HepG2 (cell line): Measurements from ENCODE around the gene SALL4. TPM values are rescaled to one million over a fixed set of nuclear protein-coding genes. Genes with fewer than 3 reads are reported as not detected.
A peak's percentile ranks its signal among the peaks of the same experiment; 100 is the strongest.

Experiments used
- ASH2L ChIP-seq: fragments of 300-600, 200-600 bp; sonication (generic); IDR thresholded peaks from 2 replicates; pipeline ENCODE4 v1.7.0; 2017; ENCODE audit warnings: low read depth, mild to moderate bottlenecking, moderate library complexity, mixed read lengths, low read length; ENCODE audit not compliant: insufficient read length
- HNF1B ChIP-seq: sonication (generic); formaldehyde crosslinking; IDR thresholded peaks from 2 replicates; pipeline ENCODE4 v1.5.1; 2020; ENCODE audit warnings: mild to moderate bottlenecking, moderate library complexity, missing genetic modification reagents
- HNRNPLL ChIP-seq: fragments of 200-400 bp; formaldehyde crosslinking; IDR thresholded peaks from 2 replicates; pipeline ENCODE4 v1.6.1; 2017; ENCODE audit warnings: mild to moderate bottlenecking, low read depth, low read length; ENCODE audit not compliant: poor library complexity, severe bottlenecking
- KDM6A ChIP-seq: IDR thresholded peaks from 2 replicates; pipeline ENCODE4 v1.6.1; 2016; ENCODE audit warnings: low read depth
- KMT2A ChIP-seq: sonication (generic); formaldehyde crosslinking; IDR thresholded peaks from 2 replicates; pipeline ENCODE4 v1.4.0; 2020; ENCODE audit warnings: missing genetic modification reagents
- MBNL3 ChIP-seq: fragments of 250-450 bp; sonication (Bioruptor Pico); conservative IDR thresholded peaks from 2 replicates; pipeline ENCODE4 v1.8.0; 2022; ENCODE audit warnings: mild to moderate bottlenecking, inconsistent platforms
- PRDM10 ChIP-seq: sonication (generic); formaldehyde crosslinking; IDR thresholded peaks from 2 replicates; pipeline ENCODE4 v1.4.0; 2020; ENCODE audit warnings: low read depth, missing genetic modification reagents
- RXRA ChIP-seq: sonication (generic); formaldehyde crosslinking; IDR thresholded peaks from 2 replicates; pipeline ENCODE4 v1.5.1; 2020; ENCODE audit warnings: missing genetic modification reagents
- SNAPC5 ChIP-seq: sonication (generic); formaldehyde crosslinking; IDR thresholded peaks from 2 replicates; pipeline ENCODE4 v1.8.1; 2023; ENCODE audit warnings: mild to moderate bottlenecking, missing genetic modification reagents, borderline replicate concordance
- THAP9 ChIP-seq: sonication (generic); formaldehyde crosslinking; IDR thresholded peaks from 2 replicates; pipeline ENCODE4; 2020; ENCODE audit warnings: missing genetic modification reagents, mild to moderate bottlenecking, borderline replicate concordance
- ZBTB26 ChIP-seq: IDR thresholded peaks from 2 replicates; pipeline ENCODE4 v1.6.1; 2016; ENCODE audit warnings: missing compliant biosample characterization, missing genetic modification reagents, borderline replicate concordance
- ZBTB39 ChIP-seq: sonication (generic); formaldehyde crosslinking; IDR thresholded peaks from 2 replicates; pipeline ENCODE4 v1.5.0; 2020; ENCODE audit warnings: missing genetic modification reagents
- ZNF160 ChIP-seq: sonication (generic); formaldehyde crosslinking; IDR thresholded peaks from 2 replicates; pipeline ENCODE4 v1.8.0; 2022; ENCODE audit warnings: mild to moderate bottlenecking, inconsistent platforms, missing genetic modification reagents
- ZNF20 ChIP-seq: sonication (generic); formaldehyde crosslinking; IDR thresholded peaks from 2 replicates; pipeline ENCODE4 v1.4.0; 2020; ENCODE audit warnings: mild to moderate bottlenecking, moderate library complexity, missing genetic modification reagents
- ZNF607 ChIP-seq: sonication (generic); formaldehyde crosslinking; IDR thresholded peaks from 2 replicates; pipeline ENCODE4 v1.5.1; 2020; ENCODE audit warnings: missing genetic modification reagents, mild to moderate bottlenecking, borderline replicate concordance
- ZNF652 ChIP-seq: IDR thresholded peaks from 2 replicates; pipeline ENCODE4 v1.6.1; 2016; ENCODE audit warnings: low read depth, borderline replicate concordance
- ZNF746 ChIP-seq: sonication (generic); formaldehyde crosslinking; IDR thresholded peaks from 2 replicates; pipeline ENCODE4 v1.8.0; 2022; ENCODE audit warnings: mild to moderate bottlenecking, missing genetic modification reagents
- polyA plus RNA-seq, 8 experiments: library from polyadenylated mRNA; depleted of rRNA in 3 of 8; stranded (reverse) in 7 of 8; unstranded in 1 of 8; fragments of >200 nt; fragmentation: Illumina TruSeq in 4 of 8; extraction: Trizol in 4 of 8; gene quantifications; 2 replicates each; pipeline versions ENCODE4 v1.2.1 to v1.2.3, GENCODE V29; 2011 to 2016; ENCODE audit warnings: low read depth in 4 of 8, missing spikeins in 1 of 8, mixed read lengths in 1 of 8; ENCODE audit not compliant: insufficient read depth in 1 of 8
- total RNA-seq, 5 experiments: library from RNA; depleted of rRNA; stranded (reverse); fragments of >200 nt; fragmentation: Illumina TruSeq; extraction: Trizol; gene quantifications; 2 replicates each; pipeline ENCODE4 v1.2.3, GENCODE V29; 2016; ENCODE audit warnings: low read depth in 1 of 5

The SALL4 gene
- total and polyA plus RNA-seq, 2 of the 13 experiments (the other 11 are each of a cell fraction or from before 2014, with no cell fraction given), result 0.33 to 1.8 TPM

GRCh38 chr20:51758978-51759544 is 43.3 kb downstream of the SALL4 start (continued):
- TF ChIP-seq HNF1B (CRISPR knock-in tag) (peak; percentile 69; the same call in 1 of the 2 replicates), MBNL3 (CRISPR knock-in tag) (no peak), KMT2A (no peak), ASH2L (no peak), ZNF746 (CRISPR knock-in tag) (peak; percentile 36; the same call in 1 of the 2 replicates), THAP9 (CRISPR knock-in tag) (peak; percentile 73), PRDM10 (CRISPR knock-in tag) (no peak), RXRA (CRISPR knock-in tag) (peak; percentile 81), ZNF607 (CRISPR knock-in tag) (peak; percentile 24; the same call in 1 of the 2 replicates), KDM6A (CRISPR knock-in tag) (no peak), ZBTB26 (peak; percentile 50; the same call in 1 of the 2 replicates), ZBTB39 (CRISPR knock-in tag) (peak; percentile 80; the same call in 1 of the 2 replicates), ZNF160 (CRISPR knock-in tag) (no peak), SNAPC5 (CRISPR knock-in tag) (no peak), ZNF652 (no peak), ZNF20 (no peak), HNRNPLL (no peak)
